Stimulated activated CD4-positive, alpha-beta T cell treated with anti-CD3 and anti-CD28 coated beads, Interleukin-4, amount 100 ng/mL, for 48 hours (primary cell): Measurements from ENCODE around the gene CDK3.
"Not testable (repeated sequence)": the region's sequence is repeated elsewhere in the genome, so short reads cannot be mapped to it uniquely, and the experiment has no call there.

Source experiments
- DNase-seq, 2 donors: peaks; one replicate each; pipeline ENCODE4 v3.0.0-alpha.2; 2020; ENCODE audit warnings: low read depth in 2 of 2

Gene CDK3

DNA sequence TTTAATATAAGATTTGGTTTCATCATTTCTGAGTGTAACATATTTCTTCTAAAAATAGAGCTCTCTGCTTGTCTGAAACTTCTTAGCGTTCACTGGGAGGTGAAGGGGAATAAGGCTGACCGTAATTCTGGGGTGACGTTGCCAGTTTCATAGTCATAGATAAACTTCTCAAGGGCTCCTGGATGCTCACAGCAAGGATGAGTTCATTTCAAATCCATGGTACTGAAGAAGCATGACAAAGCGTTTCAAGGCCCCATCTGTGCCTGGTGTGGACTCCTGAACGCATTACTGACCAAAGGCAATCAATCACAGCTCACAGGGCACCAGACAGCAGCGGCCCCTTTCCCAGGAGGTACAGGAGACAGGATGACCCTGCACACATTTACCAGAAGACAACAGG lies 38.5 kb downstream of the CDK3 start:
- no peak for DNase-seq

DNA sequence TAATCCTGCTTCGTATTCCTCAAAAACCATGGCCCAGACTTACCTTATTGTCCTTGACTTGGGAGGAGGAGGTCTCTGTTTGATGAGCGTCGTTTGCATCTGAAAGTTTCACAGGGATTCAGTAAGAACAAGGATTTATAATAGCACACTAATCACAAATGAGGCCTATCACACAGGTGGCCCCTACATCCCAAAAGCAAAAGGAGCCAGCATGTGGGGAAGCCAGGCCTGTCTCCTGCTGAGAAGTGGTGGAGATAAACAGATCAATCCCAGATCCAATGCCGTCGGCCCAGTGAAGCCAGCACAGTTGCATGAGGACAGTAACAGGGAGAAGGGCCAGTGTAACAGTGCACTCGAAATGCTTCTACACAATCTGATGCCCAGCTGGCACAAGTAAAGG lies 39.7 kb downstream of the CDK3 start:
- no peak for DNase-seq

DNA sequence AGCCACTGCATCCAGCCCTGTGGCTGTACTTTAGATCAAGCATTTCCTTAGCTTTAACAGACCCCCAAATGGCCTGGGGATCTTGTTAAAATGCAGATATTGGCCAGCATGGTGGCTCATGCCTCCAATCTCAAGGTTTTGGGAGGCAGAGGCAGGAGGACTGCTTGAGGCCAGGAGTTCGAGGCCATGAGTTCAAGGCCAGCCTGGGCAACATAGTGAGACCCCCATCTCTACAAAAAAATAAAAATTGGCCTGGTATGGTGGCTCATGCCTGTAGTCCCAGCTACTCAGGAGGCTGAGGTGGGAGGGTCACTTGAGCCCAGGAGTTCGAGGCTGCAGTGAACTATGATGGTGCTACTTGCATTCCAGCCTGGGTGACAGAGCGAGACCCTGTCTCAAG lies 42.2 kb downstream of the CDK3 start:
- DNase-seq, result not testable (repeated sequence)

DNA sequence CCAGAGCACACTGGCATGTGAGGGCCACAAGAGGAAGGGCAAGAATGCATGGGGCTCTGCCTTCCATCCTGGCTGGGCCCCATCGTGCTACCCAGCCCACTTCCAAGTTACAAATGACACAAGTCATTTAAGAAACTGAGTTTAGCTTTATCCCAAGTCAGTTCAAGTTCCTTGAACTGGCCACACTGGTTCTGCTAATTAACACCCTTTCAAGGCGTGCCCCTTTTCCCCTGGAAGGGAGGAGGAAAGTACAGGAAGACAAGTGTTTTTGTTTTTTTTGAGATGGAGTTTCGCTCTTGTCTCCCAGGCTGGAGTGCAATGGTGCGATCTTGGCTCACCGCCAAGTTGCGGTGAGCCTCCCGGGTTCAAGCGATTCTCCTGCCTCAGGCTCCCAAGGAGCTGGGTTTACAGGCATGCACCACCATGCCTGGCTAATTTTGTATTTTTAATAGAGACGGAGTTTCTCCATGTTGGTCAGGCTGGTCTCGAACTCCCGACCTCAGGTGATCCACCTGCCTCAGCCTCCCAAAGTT lies 43.9 kb downstream of the CDK3 start:
- DNase-seq, result not testable (repeated sequence)

DNA sequence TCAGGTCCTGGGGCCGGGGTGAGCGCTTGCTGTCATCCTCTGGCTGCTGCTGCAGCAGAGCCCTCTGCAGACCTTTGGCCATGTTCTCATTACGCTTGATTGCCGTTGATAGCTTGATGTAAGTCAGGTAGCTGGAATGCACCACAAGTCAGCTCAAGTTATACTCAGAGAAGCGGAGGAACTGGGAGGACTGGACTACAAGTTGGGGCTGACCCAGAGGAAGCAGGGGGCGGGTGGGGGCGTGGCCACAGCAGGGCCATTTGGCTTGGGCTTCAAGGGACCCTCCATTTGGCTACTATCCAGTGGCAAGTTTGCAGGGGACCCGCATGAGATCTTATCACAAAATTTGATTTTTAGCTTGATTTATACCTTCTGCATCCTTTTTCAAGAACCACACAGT lies 45.4 kb downstream of the CDK3 start:
- no peak for DNase-seq

DNA sequence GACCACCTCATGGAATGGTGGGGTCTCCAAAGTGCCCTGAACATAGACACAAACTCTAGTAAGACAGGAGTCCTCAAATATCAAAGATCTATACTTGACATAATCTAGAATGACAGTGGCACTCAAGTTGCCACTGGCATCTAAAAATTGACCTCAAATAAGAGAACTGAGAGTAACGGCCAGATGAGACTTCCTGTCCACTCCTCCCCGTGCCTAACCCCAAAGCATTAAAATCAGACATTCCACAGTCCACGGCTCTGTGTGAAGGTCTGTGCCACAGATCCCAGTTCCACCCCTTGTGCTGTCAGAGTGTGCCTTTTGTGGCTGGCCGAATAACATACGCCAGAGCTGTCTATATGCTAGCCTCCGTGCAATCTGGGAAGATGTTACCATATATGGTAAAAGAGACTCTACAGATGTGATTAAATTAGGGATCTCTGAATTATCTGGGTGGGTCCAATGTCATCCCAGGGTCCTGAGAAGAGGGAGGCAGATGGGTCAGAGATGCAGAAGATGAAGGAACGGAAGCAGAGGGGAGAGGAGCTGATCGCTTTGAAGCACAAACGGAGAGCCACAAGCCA lies 47.5 kb downstream of the CDK3 start:
- DNase-seq, result no peak

DNA sequence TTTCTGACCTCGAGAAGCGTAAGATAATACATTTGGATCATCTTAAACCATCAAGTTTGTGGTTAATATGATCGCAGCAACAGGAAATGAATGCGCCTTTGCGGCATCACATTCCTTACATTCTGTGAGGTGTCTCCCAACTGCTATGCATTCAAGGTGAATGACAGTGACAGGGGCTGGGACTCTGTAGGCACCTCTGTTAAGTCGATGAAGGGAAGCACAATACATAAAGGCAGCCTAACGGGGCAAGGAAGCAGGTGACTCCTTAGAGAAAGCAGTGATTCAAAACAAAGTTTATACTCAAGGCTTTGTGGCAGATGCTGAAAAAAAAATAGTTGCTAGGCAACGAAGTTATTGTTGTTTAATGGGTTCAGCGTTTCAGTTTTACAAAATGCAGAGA lies 48.1 kb downstream of the CDK3 start:
- no peak for DNase-seq

DNA sequence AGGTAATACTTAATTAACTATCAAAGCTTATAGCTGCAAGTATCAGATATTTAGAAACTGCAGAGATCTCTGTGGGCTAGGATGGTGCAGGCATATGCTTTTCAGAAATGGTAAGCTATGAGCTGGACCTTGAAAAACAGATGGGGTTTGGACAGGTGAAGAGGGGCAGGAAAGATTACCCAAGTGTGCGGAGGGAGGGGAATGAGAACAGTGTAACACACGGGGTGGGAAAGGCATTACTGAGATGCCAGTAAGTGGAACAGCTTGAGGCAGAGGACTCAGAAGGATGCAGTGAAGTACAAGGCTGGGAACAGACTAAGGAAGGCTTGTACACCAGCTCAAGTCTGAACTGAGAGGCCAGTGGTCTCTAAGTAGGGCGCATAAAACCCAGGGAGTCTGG lies 48.6 kb downstream of the CDK3 start:
- DNase-seq, result no peak

DNA sequence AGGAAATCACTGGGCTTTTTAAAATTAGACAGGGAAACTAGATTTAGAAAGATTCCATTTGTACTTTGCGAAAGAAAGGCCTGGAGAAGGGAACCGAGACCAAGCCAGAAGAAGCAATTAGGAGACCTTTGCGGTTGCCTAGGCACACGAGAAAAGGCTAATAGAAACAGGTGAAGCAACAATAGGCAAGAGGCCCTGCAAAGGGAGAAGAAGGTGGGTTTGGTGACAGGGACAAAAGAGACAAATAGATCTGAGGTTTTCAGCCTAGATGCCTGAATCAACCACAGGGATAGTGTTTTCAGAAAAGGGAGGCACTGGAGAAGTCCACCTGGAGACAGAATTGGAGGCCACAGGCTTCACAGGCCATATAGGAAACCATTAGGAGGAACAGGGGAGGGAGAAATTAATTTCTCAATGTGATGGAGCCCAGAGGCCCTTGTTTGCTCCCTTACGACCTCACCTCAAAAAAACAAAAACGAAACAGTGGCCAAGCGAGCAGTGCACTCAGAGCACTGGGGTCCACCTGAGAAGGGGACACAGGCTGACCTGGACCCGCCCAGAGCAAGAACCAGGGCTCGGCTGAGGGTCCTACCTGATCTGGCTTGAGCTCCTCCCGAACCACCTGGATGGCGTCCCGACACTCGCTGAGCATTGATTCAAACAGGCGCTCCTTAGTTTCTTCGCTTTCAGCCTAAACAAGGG lies 49.3 kb downstream of the CDK3 start:
- no peak for DNase-seq

DNA sequence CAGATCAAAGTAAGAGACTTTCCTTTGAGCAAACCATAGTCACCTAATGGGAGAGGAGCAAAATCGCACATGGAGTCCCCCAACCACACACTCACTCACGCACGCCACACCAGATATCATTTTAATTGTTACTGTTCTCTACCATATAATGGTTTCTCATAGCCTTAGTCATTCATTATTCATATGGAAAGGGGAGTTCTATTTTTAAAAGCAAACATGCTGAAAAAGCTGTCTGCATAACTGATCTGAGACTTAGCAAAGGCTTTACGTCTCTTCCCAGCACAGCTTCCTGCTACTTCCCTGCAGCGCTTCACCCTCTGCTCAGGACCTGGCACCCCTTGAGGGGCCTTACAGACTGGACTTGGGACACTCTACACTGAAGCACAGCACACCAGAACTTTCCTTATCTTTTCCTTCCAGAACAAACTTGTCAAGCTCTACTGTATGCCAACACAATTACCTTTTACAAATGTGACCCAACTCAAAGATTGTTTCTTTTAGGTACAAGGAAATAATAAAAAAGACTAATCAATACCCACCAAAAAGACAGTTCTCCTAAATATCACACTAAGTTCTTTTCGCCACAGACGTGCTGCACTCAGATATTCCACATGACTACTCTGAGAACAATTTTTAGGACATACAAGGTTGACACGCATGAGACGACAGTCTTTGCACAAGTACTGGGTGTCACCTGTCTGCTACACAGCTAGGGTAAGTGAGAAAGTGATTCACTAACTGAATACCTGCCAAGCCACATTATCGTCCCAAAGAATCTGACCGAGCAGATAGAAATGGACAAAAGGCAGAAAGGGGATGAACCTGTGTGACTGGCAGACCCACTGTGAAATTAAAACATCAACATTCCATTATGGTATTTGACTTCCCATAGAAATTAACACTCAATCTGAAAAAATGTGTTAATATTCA lies 50.1 kb downstream of the CDK3 start:
- no peak for DNase-seq

DNA sequence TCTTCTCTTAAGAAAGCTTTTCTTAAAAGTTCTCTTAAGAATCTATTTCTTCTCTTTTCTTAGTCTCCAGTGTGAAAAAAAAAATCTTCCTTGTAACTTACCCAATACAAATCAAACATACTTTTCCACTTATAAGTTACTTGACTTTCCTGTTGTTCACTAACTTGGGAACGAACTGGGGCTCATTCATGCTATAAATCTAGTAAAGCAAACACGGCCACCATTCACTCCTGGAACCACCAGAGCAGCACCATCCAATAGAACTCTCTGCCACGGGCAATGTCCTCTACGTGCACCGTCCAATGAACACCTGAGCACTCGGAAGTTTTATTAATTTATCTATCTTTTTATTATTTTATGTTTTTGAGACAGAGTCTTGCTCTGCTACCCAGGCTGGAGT lies 50.9 kb downstream of the CDK3 start:
- no peak for DNase-seq

DNA sequence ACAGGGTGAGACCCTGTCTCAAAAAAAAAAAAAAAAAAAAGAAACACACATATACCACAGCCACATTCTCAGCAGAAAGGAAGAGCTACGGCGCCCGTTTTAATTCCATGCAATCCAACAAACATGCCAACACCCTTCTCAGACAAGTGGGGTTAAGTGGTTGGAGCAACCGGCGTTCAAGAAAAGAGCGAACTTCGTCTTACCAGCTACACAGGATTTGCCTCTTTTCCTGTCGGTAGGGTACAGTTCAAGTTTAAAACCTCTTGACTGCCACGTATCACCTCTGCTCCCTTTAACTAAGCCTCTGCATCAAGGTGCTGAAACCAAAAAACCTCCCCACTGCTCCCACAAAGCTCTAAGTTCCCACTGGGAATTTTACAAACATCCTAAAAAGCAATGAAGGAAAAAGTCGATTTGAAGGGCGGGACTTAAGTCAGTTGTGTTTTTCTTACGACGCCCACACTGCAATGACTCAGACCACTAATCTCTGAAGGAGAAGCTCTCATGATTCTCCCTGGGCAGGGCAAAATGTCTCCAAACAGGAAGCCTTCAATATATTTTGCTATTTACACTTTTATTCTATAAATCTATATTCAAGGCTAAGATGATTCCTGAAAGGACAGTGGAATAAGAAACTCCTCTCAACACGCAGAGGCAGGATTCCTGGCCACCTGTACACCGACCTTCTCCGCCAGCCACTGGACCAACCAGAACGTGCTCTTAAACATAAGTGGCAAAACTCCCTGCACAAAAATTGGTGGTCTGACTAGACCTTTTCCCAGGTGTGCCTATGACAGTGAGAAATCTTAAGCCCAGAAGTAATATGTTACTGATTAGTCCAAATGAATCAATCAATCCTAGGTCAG lies 52.8 kb downstream of the CDK3 start:
- DNase-seq, result no peak

DNA sequence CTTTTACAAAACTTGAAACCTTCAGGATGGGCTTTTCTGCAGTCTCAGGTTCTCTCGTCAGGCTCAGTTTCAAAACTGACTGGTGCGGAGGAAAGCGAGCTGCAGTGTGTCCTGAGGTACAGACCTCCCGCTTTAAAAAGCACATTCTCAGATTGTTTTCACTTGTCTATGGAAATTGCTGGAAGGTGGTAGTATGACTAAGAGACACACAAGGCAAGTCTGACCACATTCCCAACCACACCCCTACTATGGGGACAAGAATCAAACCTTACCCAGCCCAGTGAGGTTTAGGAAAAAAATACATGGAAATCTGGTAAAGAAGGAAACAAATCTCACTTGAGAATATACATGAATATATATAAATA lies 53.4 kb downstream of the CDK3 start:
- no peak for DNase-seq
